ENCODE measurements around the gene RNF103.

DNA sequence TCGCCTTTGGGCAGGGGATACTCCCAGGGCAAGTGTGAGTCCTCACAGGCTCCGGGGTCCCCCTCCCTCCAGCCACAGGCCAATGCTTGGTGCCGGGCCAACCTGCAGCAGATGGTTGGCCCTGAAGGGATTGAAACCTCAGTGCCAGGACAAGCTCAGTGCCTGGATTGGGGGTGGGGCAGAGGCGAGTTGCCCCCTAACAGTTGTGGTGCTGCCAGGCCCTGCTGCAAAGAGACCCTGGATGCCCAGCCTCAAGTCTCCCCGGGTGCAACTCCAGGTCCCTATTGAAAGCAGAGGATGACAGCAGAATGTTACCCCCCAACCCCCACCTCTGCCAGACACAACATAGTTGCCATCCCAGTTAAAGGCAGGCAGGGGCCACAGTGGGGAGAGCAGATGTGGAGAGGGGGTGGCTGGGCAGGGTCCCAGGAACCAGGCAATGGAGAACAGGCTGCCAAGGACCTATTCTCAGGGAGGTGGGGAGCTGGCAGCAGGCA, 9.5 kb upstream of the RNF103 start:
- TF ChIP-seq, protein P1, sequence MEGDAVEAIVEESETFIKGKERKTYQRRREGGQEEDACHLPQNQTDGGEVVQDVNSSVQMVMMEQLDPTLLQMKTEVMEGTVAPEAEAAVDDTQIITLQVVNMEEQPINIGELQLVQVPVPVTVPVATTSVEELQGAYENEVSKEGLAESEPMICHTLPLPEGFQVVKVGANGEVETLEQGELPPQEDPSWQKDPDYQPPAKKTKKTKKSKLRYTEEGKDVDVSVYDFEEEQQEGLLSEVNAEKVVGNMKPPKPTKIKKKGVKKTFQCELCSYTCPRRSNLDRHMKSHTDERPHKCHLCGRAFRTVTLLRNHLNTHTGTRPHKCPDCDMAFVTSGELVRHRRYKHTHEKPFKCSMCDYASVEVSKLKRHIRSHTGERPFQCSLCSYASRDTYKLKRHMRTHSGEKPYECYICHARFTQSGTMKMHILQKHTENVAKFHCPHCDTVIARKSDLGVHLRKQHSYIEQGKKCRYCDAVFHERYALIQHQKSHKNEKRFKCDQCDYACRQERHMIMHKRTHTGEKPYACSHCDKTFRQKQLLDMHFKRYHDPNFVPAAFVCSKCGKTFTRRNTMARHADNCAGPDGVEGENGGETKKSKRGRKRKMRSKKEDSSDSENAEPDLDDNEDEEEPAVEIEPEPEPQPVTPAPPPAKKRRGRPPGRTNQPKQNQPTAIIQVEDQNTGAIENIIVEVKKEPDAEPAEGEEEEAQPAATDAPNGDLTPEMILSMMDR (IDR thresholded peaks at IDR 0.05 in 2 of 3, conservative IDR thresholded peaks at IDR 0.05 in 1 of 3; ENCODE audit: borderline replicate concordance in 1 of 3, insufficient read depth in 1 of 3, low read depth in 2 of 3, low read length in 2 of 3): no peak
- no peak for TF ChIP-seq EZH2 (IDR thresholded peaks at IDR 0.05)
- TF ChIP-seq POLR2AphosphoS5 (IDR thresholded peaks at IDR 0.05; ENCODE audit: low read depth, low read length): no peak
